GM18526 (cell line): Measurements from ENCODE around the gene RASAL1.

Experiments
- POLR2A ChIP-seq: IDR thresholded peaks from 3 replicates; pipeline ENCODE4 v1.6.1; 2011; ENCODE audit not compliant: insufficient read length; ENCODE audit errors: extremely low read depth

Gene RASAL1

GRCh38 chr12:113067987-113068935 lies 67.3 kb downstream of the RASAL1 start:
- no peak for TF ChIP-seq POLR2A

- no peak for TF ChIP-seq POLR2A
Measured at GRCh38 chr12:113066813-113067400, 68.7 kb downstream of the RASAL1 start.

GRCh38 chr12:113065126-113066007 lies 70.2 kb downstream of the RASAL1 start:
- no peak for TF ChIP-seq POLR2A

- TF ChIP-seq POLR2A = no peak
Measured at GRCh38 chr12:113064395-113065125, 71.0 kb downstream of the RASAL1 start.

- no peak for TF ChIP-seq POLR2A
Measured at GRCh38 chr12:113063396-113064350, 71.9 kb downstream of the RASAL1 start.

- no peak for TF ChIP-seq POLR2A
Measured at GRCh38 chr12:113062502-113063395, 72.8 kb downstream of the RASAL1 start.

GRCh38 chr12:113061061-113061694 lies 74.4 kb downstream of the RASAL1 start:
- no peak for TF ChIP-seq POLR2A

- no peak for TF ChIP-seq POLR2A
Measured at GRCh38 chr12:113060336-113060960, 75.1 kb downstream of the RASAL1 start.

- no peak for TF ChIP-seq POLR2A
Measured at GRCh38 chr12:113059071-113059595, 76.4 kb downstream of the RASAL1 start.

GRCh38 chr12:113058553-113058952 lies 77.0 kb downstream of the RASAL1 start:
- no peak for TF ChIP-seq POLR2A
